SH-SY5Y (cell line): ENCODE results near the gene CNMD.

Source experiments
- GATA2 ChIP-seq: IDR thresholded peaks from 2 replicates; pipeline ENCODE4 v1.6.1; 2011; ENCODE audit warnings: mild to moderate bottlenecking, low read depth, low read length
- GATA3 ChIP-seq: IDR thresholded peaks from 2 replicates; pipeline ENCODE4 v1.6.1; 2011; ENCODE audit warnings: low read depth, mild to moderate bottlenecking, low read length, moderate library complexity

CNMD gene

DNA sequence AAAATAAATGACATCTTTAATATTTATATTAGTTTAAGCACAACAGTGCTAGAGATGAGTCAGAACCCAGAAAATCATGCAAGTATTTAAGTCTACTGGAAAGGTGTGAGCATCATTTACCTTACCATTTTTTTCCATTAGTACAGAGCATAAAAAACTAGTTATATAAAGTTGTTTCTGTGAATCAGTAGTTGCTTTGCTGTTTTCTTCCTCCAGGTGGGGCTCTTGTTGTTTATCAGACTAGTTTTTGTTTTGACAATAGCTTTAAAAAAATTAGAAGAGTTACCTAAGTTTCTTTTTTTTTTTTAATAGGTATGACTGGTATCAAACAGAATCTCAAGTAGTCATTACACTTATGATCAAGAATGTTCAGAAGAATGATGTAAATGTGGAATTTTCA lies 74.3 kb downstream of the CNMD start:
- no peak for TF ChIP-seq GATA3
- TF ChIP-seq GATA2, result no peak

DNA sequence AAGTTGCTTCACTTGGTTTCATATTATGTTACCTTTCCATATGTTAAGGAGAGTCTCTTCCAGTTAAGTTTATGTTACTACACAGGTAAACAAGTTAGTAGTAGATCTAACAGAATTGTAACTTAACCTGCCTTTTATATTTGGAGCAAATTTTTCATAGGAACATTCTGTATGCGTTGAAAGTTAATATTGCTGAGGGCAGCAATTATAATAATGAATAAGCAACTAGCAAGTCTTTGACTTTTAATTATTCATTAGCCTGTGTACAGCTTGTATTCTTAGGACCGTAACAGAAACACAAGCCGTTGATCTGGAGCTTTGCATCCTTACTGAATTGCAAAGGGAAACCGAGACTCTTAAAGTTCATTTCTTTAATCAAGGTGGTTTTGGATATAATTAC lies 75.3 kb downstream of the CNMD start:
- TF ChIP-seq GATA2 (no peak), GATA3 (no peak)

DNA sequence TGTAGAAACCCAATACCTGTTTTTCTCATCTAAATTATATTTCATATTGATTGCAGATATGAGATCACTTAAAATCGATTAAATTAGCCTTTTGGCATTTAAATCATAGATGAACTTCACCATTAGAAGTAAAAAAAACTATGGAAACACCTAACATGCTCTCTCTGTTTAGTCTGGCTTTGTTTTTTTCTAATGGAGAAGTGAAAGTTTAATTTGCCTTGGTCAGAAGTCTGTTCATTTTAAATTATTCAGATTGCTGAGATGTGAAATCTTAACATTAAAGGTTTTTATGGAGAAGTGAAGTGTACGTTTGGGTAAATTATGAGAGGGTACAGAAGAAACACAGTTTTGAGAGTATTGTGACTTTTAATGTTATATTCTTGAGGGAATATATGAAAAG lies 80.3 kb downstream of the CNMD start:
- TF ChIP-seq GATA2, result no peak
- no peak for TF ChIP-seq GATA3
